DMS79 (cell line): ENCODE results near the gene IFNA7.
A peak's percentile ranks its signal among the peaks of the same experiment; 100 is the strongest.
"Not testable (repeated sequence)": the region's sequence is repeated elsewhere in the genome, so short reads cannot be mapped to it uniquely, and the experiment has no call there.

Source experiments
- DNase-seq: peaks from one replicate; lab custom pipeline; 2025; lab: John Stamatoyannopoulos, UW

IFNA7 gene

DNA sequence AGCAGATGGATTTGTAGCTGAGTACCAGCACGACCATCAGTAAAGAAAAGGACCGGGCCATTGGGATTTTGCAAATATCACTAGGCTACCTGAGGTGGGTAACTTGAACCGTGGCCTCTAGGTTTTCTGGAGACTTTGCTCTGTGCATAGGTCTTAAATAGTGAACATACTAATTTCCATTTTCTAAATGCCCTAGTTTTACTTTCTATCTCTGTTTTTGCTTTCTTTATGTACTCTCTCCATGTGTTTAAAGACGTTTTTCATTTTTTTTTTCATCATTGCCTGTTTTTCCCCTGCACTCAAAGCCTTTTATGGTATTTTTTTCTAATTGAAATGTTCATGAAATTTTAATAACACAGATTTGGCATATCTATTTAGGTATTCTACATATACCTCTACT lies at the start of gene IFNA7:
Gene IFNA7, minus strand, starts transcription at position 101 of the 400 bp plus-strand sequence. Its CDS starts 40 bp downstream, at position 61.
- DNase-seq: not testable (repeated sequence)

DNA sequence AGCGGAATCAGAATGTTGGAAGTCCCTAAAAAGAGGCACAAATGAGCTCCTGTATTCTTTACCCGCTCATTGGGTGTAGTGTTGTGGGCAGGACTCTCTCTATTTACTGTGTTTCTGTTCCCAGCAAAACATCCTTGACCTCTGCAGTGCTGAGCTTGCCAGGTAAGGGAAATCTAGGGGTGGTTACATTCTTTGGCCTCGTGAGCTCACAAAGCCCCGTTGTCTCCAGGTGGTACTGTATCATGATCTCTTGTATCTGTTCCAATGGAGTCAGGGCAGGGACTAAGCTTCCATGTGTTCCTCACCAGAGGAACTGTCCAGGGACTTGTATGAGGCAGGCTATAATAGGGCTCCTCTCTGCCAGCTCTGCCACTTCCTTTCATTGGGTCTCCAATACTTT lies 49.6 kb upstream of the IFNA7 start:
- DNase-seq: no peak

- DNase-seq: no peak
Observed at GRCh38 chr9:21251190-21251589, 49.2 kb upstream of the IFNA7 start.

DNA sequence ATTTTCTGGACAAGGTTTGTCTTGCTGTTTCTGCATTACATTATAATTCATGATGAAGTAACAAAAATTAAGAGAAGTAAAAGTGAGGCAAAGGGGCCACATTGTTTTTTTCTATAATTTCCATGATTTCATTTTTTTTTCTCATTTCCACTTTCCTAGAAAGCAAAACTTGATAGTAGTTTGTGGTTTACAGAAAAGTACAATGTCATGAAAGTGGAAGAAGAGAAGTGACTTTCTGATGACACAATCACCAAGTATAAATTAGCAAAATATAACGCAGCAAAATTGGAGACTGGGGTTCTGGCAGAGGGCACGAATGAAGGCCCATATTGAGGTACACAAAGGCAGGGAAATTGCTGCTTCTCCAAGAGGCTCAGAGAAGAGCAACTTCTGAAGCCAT lies 42.8 kb upstream of the IFNA7 start:
- no peak for DNase-seq

DNA sequence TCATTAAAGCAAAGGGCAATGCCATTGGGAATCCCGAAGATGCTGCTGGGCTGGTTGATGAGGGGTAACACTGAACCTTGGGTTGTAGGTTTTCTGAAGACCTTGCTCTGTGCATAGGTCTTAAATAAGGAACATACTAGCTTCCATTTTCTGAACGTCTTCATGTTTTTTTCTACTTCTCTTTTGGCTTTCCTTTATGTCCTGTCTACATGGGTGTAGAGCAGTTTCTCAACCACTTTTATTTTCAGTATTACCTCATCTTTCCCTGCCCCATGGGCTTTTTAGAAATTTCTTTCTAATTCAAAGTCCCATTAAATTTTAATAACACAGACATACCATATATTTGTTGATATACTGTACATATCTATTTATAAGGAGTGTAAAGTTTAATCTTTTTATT lies 37.9 kb upstream of the IFNA7 start, which contains the start of gene IFNA14:
Gene IFNA14, minus strand, starts transcription at position 95 of the 400 bp plus-strand sequence. Its CDS starts 70 bp downstream, at position 25.
- no peak for DNase-seq

DNA sequence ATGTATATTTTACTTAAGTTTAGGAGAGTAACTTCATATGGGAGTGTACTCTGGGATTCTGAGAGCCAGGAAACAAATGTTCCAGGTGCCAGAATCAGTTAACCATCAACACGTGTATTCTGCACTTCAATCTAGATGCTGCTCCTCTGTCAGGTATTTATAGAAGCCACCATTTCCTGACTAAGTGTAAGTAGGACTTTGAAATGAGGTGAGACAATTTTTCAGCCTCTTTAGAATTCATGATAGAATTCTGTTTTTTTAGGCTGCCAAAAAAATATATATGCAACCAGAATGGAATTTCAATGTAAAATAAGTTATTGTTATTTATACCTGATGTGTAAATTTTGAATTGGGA lies 34.3 kb upstream of the IFNA7 start:
- not testable (repeated sequence) for DNase-seq

- peak; percentile 5 for DNase-seq
Observed at GRCh38 chr9:21235468-21236359, 33.7 kb upstream of the IFNA7 start.

GRCh38 chr9:21234153-21234687 lies 32.2 kb upstream of the IFNA7 start:
- no peak for DNase-seq

DNA sequence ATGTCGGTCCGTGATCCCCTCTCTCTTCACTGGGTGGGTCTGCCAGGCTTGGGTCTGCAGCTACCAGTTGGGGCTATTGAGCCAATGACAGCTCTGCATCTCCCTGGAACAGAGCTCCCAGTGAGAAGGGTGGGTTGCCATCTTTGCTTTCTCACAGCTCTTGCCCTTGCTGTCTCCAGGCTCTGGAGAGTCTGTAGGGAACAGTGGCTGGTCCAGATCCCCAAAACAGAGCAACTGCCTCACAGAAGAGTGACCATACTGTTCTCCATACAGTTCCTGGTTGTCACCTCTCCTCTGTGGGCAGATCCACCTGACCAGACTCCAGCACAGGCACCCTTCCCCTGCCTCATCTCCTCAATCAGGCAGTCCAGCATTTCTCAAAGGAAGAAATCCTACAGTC lies 31.3 kb upstream of the IFNA7 start:
- no peak for DNase-seq

DNA sequence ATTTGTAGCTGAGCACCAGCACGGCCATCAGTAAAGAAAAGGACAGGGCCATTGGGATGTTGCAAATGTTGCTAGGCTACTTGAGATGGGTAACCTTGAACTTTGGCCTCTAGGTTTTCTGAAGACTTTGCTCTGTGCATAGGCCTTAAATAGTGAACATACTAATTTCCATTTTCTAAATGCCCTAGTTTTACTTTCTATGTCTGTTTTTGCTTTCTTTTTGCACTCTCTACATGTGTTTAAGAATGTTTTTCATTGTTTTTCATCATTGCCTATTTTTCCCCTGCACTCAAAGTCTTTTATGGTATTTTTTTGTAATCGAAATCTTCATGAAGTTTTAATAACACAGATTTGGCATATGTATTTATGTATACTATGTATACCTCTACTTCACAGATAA lies 26.1 kb upstream of the IFNA7 start, which contains the start of gene IFNA17:
Gene IFNA17, minus strand, starts transcription at position 101 of the 400 bp plus-strand sequence. Its CDS starts 49 bp downstream, at position 52.
- no peak for DNase-seq

- not testable (repeated sequence) for DNase-seq
Observed at GRCh38 chr9:21217211-21217610, 15.2 kb upstream of the IFNA7 start, which contains the start of gene IFNA16. Gene IFNA16, minus strand, starts transcription at chr9:21217311. Its CDS starts 6 bp downstream, at chr9:21217305.

DNA sequence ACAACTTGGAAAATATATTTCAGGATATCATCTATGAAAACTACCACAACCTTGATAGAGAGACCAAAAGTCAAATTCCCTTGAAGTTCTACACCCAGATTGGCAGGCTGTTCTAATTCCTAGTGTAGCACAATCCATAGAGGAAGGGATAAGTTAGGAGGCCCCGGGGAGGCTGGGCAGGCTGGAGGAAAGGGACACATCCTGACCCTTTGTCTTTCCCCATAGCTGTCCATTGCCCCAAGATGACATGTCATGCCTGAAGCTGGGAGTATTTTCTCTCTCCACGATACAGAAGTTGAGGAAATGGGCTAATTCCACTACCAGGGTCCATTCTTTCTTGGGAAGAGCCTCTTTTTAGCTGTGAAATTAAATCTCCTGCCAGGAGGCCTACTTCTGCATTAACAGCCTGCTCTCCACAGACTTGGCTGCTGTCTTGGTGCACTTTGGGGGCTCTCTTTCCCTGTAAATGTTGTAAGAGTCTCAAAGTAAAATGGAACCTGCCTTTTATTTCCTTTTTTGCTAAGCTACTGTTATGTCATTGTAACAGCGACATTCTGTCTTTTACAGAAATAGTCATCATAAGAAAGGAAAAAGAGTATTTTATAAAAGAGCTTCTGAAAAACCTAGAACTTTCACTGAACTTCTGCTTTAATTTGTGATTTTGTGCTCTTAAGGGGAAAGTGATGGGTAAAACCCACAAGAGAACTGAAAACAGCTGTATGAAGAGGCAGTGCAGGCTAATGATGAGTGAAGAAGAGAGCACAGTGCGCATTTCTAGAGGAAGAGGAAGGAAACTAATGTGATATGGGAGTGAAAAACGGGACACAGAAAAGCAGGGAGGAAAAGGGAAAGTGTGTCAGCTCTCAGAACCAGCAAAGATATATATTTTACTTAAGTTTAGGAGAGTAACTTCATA lies 11.7 kb upstream of the IFNA7 start:
- DNase-seq: not testable (repeated sequence)

GRCh38 chr9:21212160-21212559 lies 10.2 kb upstream of the IFNA7 start:
- DNase-seq: not testable (repeated sequence)

- not testable (repeated sequence) for DNase-seq
Observed at GRCh38 chr9:21210782-21211181, 8.8 kb upstream of the IFNA7 start.

DNA sequence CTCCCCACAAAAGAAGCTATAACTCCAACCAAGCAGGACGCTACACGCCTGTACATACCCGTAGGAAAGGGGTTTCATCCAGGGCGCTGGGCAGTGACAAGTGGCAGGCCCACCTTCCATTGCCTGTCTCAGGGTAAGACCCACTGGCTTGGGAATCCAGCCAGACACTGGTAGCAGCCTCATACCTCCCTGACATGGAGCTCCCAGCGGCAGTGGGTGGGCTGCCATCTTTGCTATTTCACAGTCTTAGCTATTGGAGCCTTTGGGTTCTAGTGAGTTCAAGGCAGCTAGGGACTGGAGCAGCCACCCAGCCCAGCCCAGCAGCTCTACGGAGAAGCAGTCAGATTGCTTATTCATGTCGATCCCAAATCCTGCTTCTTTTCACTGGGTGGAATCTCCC lies 8.3 kb upstream of the IFNA7 start:
- DNase-seq: no peak

- DNase-seq: not testable (repeated sequence)
Observed at GRCh38 chr9:21207043-21207442, 5.0 kb upstream of the IFNA7 start, which contains the start of gene IFNA10. Gene IFNA10, minus strand, starts transcription at chr9:21207143. Its CDS starts 46 bp downstream, at chr9:21207097.

GRCh38 chr9:21205204-21205603 lies 3.2 kb upstream of the IFNA7 start:
- no peak for DNase-seq

GRCh38 chr9:21194867-21195776 lies 6.9 kb downstream of the IFNA7 start:
- not testable (repeated sequence) for DNase-seq

GRCh38 chr9:21187487-21187886 lies 14.5 kb downstream of the IFNA7 start, which contains the start of gene IFNA4:
Gene IFNA4, minus strand, starts transcription at chr9:21187587. Its CDS starts 56 bp downstream, at chr9:21187531.
- not testable (repeated sequence) for DNase-seq
